ENCODE measurements around the gene FDCSP.

GRCh38 chr4:70277121-70277520, 51.2 kb downstream of the FDCSP start:
- TF ChIP-seq CTCF (IDR thresholded peaks at IDR 0.05; ENCODE audit: extremely low read depth in 1 of 2, insufficient read depth in 1 of 2, low read depth in 1 of 2, low read length in 2 of 2): no peak
- TF ChIP-seq MAX (IDR thresholded peaks at IDR 0.05; ENCODE audit: insufficient read depth, insufficient read length): no peak
- no peak for TF ChIP-seq POLR2A (IDR thresholded peaks at IDR 0.05; ENCODE audit: low read depth, low read length)
- no peak for TF ChIP-seq EZH2 (IDR thresholded peaks at IDR 0.05; ENCODE audit: borderline replicate concordance, low read depth, low read length, severe bottlenecking)
